Measurements from ENCODE around the gene NIPBL. TPM values are rescaled to one million over a fixed set of nuclear protein-coding genes. Genes with fewer than 3 reads are reported as not detected.

NIPBL gene
- polyA plus RNA-seq, 1 of the 3 experiments (the other 2 are of a cell fraction) = 5.2 TPM

DNA sequence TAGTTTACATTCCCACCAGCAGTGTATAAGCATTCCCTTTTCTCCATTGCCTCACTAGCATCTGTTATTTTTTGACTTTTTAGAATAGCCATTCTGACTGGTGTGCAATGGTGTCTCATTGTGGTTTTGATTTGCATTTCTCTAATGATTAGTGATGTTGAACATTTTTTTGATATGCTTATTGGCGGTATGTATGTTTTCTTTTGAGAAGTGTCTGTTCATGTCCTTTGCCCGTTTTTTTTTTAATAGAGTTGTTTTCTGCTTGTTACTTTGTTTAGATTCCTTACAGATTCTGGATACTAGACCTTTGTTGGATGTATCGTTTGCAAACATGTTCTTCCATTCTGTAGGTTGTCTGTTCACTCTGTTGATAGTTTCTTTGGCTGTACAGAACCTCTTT lies 25.3 kb downstream of the NIPBL start:
- Histone ChIP-seq H3K27me3 (ENCODE audit: insufficient read depth) (no peaks in the 10 kb centered on the region), H3K27ac (ENCODE audit: low read depth in 2 of 2, low read length in 1 of 2) (no peak overlapping the region), H3K4me2 (no peak overlapping the region), H3K36me3 (replicated peaks in 1 of 2; ENCODE audit: control insufficient read depth in 1 of 2, insufficient read depth in 2 of 2, low read length in 1 of 2) (no peaks in the 10 kb centered on the region), H3F3A (replicated peaks; ENCODE audit: insufficient read depth) (peaks cover 6% of the 10 kb centered on the region), H3K9ac (no peak overlapping the region), H4K20me1 (ENCODE audit: insufficient read depth) (peaks cover 92% of the 10 kb centered on the region), H3K79me2 (ENCODE audit: insufficient read depth) (peaks cover 99% of the 10 kb centered on the region), H3K9me2 (no peaks in the 10 kb centered on the region), H3K4me3 (ENCODE audit: low read depth in 2 of 2, low read length in 1 of 2) (no peak overlapping the region), H3K9me3 (no peaks in the 10 kb centered on the region), H3K4me1 (ENCODE audit: control insufficient read depth in 1 of 2, insufficient read depth in 2 of 2, low read depth in 1 of 2, low read length in 1 of 2) (peaks cover 0 to 11% of the 10 kb centered on the region in 2 experiments; a peak in 1 of 4 replicates), H2AFZ (ENCODE audit: low read depth) (no peak overlapping the region)
- ChIA-PET CTCF (no interaction called here), POLR2A (no interaction called here)
- WGBS (ENCODE audit: low lambda C conversion rate) = 98% methylated on average over 3 of the region's 3 CpGs
- no peak for DNase-seq
- TF ChIP-seq GATA2 (CRISPR knock-in tag; IDR thresholded peaks at IDR 0.05) = no peak
- no peak for TF ChIP-seq JUND (IDR thresholded peaks at IDR 0.05)
- TF ChIP-seq, protein P1, sequence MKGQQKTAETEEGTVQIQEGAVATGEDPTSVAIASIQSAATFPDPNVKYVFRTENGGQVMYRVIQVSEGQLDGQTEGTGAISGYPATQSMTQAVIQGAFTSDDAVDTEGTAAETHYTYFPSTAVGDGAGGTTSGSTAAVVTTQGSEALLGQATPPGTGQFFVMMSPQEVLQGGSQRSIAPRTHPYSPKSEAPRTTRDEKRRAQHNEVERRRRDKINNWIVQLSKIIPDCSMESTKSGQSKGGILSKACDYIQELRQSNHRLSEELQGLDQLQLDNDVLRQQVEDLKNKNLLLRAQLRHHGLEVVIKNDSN (IDR thresholded peaks at IDR 0.05; ENCODE audit: borderline replicate concordance, low read depth) = no peak

DNA sequence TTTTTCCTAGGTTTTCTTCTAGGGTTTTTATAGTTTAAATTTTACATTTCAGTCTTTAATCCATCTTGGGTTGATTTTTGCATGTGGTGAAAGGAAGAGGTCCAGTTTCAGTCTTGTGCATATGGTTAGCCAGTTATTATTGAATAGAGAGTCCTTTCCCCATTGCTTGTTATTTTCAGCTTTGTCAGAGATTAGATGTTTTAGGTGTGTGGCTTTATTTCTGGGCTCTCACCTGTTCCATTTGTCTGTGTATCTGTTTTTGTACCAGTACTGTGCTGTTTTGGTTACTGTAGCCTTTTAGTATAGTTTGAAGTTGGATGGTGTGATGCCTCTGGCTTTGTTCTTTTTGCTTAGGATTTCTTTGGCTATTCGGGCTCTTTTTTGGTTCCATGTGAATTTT lies 25.8 kb downstream of the NIPBL start:
- no peak overlapping the region for H2AFZ ChIP-seq (ENCODE audit: low read depth)
- ChIA-PET CTCF (no interaction called here), POLR2A (no interaction called here)
- no peaks in the 10 kb centered on the region for H3K36me3 ChIP-seq (replicated peaks in 1 of 2; ENCODE audit: control insufficient read depth in 1 of 2, insufficient read depth in 2 of 2, low read length in 1 of 2)
- WGBS (ENCODE audit: low lambda C conversion rate) = 89% methylated on average over 1 of the region's 1 CpG
- H3K9me2 ChIP-seq = no peaks in the 10 kb centered on the region
- H3K79me2 ChIP-seq (ENCODE audit: insufficient read depth) = peaks cover 99% of the 10 kb centered on the region
- no peaks in the 10 kb centered on the region for H3K9me3 ChIP-seq
- no peak overlapping the region for H3K4me3 ChIP-seq (ENCODE audit: low read depth in 2 of 2, low read length in 1 of 2)
- no peak overlapping the region for H3K4me2 ChIP-seq
- peaks cover 90% of the 10 kb centered on the region for H4K20me1 ChIP-seq (ENCODE audit: insufficient read depth)
- no peak for DNase-seq
- H3K27ac ChIP-seq (ENCODE audit: low read depth in 2 of 2, low read length in 1 of 2) = no peak overlapping the region
- H3K9ac ChIP-seq = no peak overlapping the region
- peaks cover 0 to 11% of the 10 kb centered on the region in 2 experiments; a peak in 1 of 4 replicates for H3K4me1 ChIP-seq (ENCODE audit: control insufficient read depth in 1 of 2, insufficient read depth in 2 of 2, low read depth in 1 of 2, low read length in 1 of 2)
- TF ChIP-seq GABPA (IDR thresholded peaks at IDR 0.05; ENCODE audit: low read depth) (no peak), ELF1 (IDR thresholded peaks at IDR 0.05) (no peak), TAF1 (IDR thresholded peaks at IDR 0.05; ENCODE audit: borderline replicate concordance, low read depth, low read length) (no peak)
- TF ChIP-seq, protein P1 (IDR thresholded peaks at IDR 0.05; ENCODE audit: borderline replicate concordance, low read depth) = no peak
- TF ChIP-seq, protein P2, sequence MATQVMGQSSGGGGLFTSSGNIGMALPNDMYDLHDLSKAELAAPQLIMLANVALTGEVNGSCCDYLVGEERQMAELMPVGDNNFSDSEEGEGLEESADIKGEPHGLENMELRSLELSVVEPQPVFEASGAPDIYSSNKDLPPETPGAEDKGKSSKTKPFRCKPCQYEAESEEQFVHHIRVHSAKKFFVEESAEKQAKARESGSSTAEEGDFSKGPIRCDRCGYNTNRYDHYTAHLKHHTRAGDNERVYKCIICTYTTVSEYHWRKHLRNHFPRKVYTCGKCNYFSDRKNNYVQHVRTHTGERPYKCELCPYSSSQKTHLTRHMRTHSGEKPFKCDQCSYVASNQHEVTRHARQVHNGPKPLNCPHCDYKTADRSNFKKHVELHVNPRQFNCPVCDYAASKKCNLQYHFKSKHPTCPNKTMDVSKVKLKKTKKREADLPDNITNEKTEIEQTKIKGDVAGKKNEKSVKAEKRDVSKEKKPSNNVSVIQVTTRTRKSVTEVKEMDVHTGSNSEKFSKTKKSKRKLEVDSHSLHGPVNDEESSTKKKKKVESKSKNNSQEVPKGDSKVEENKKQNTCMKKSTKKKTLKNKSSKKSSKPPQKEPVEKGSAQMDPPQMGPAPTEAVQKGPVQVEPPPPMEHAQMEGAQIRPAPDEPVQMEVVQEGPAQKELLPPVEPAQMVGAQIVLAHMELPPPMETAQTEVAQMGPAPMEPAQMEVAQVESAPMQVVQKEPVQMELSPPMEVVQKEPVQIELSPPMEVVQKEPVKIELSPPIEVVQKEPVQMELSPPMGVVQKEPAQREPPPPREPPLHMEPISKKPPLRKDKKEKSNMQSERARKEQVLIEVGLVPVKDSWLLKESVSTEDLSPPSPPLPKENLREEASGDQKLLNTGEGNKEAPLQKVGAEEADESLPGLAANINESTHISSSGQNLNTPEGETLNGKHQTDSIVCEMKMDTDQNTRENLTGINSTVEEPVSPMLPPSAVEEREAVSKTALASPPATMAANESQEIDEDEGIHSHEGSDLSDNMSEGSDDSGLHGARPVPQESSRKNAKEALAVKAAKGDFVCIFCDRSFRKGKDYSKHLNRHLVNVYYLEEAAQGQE (IDR thresholded peaks at IDR 0.05; ENCODE audit: low read depth, low read length) = no peak
- H3K27me3 ChIP-seq (ENCODE audit: insufficient read depth) = no peaks in the 10 kb centered on the region
- peaks cover 5% of the 10 kb centered on the region for H3F3A ChIP-seq (replicated peaks; ENCODE audit: insufficient read depth)

Data from SK-N-SH (cell line).